HepG2 (cell line): ENCODE data around the gene GJC1. TPM values are rescaled to one million over a fixed set of nuclear protein-coding genes. Genes with fewer than 3 reads are reported as not detected.

ENCODE experiments used
- CEBPB ChIP-seq: IDR thresholded peaks from 2 replicates; pipeline ENCODE4 v1.6.1; 2011; ENCODE audit warnings: low read depth, low read length, improper control_type of control experiment, borderline replicate concordance
- FOSL2 ChIP-seq: sonication (generic); formaldehyde crosslinking; IDR thresholded peaks from 2 replicates; pipeline ENCODE4 v1.4.0; 2020; ENCODE audit warnings: missing genetic modification reagents
- GATAD2A ChIP-seq: IDR thresholded peaks from 2 replicates; pipeline ENCODE4 v1.6.1; 2016
- KLF9 ChIP-seq: IDR thresholded peaks from 2 replicates; pipeline ENCODE4 v1.6.1; 2016; ENCODE audit warnings: low read depth
- PBX2 ChIP-seq: IDR thresholded peaks from 2 replicates; pipeline ENCODE4 v1.6.1; 2016; ENCODE audit warnings: control low read depth
- RXRB ChIP-seq: IDR thresholded peaks from 2 replicates; pipeline ENCODE4 v1.6.1; 2016; ENCODE audit warnings: borderline replicate concordance, missing genetic modification reagents, missing compliant biosample characterization
- SMYD3 ChIP-seq: sonication (generic); formaldehyde crosslinking; IDR thresholded peaks from 2 replicates; pipeline ENCODE4 v1.8.1; 2023; ENCODE audit warnings: mild to moderate bottlenecking, missing genetic modification reagents
- XBP1 ChIP-seq: sonication (generic); formaldehyde crosslinking; IDR thresholded peaks from 2 replicates; pipeline ENCODE4 v1.5.0; 2020; ENCODE audit warnings: missing genetic modification reagents
- ZMYM4 ChIP-seq: sonication (generic); formaldehyde crosslinking; IDR thresholded peaks from 2 replicates; pipeline ENCODE4 v1.8.1; 2023; ENCODE audit warnings: mild to moderate bottlenecking, missing genetic modification reagents
- ZNF281 ChIP-seq: sonication (generic); formaldehyde crosslinking; IDR thresholded peaks from 2 replicates; pipeline ENCODE4 v1.4.0; 2020; ENCODE audit warnings: missing genetic modification reagents, borderline replicate concordance
- ZNF292 ChIP-seq: sonication (generic); formaldehyde crosslinking; IDR thresholded peaks from 2 replicates; pipeline ENCODE4 v1.8.1; 2022; ENCODE audit warnings: mild to moderate bottlenecking, low read depth, missing genetic modification reagents, borderline replicate concordance
- ZNF354B ChIP-seq: sonication (generic); formaldehyde crosslinking; IDR thresholded peaks from 2 replicates; pipeline ENCODE4 v1.8.0; 2022; ENCODE audit warnings: mild to moderate bottlenecking, missing genetic modification reagents
- ZNF792 ChIP-seq: IDR thresholded peaks from 2 replicates; pipeline ENCODE4 v1.6.1; 2016
- ZZZ3 ChIP-seq: sonication (generic); formaldehyde crosslinking; IDR thresholded peaks from 2 replicates; pipeline ENCODE4 v1.4.0; 2020; ENCODE audit warnings: missing genetic modification reagents, mild to moderate bottlenecking, borderline replicate concordance
- polyA plus RNA-seq, 8 experiments: library from polyadenylated mRNA; depleted of rRNA in 3 of 8; stranded (reverse) in 7 of 8; unstranded in 1 of 8; fragments of >200 nt; fragmentation: Illumina TruSeq in 4 of 8; extraction: Trizol in 4 of 8; gene quantifications; 2 replicates each; pipeline versions ENCODE4 v1.2.1 to v1.2.3, GENCODE V29; 2011 to 2016; ENCODE audit warnings: low read depth in 4 of 8, missing spikeins in 1 of 8, mixed read lengths in 1 of 8; ENCODE audit not compliant: insufficient read depth in 1 of 8
- total RNA-seq, 5 experiments: library from RNA; depleted of rRNA; stranded (reverse); fragments of >200 nt; fragmentation: Illumina TruSeq; extraction: Trizol; gene quantifications; 2 replicates each; pipeline ENCODE4 v1.2.3, GENCODE V29; 2016; ENCODE audit warnings: low read depth in 1 of 5
- TF ChIP-seq, protein P1 (sequence below): IDR thresholded peaks from 2 replicates; pipeline ENCODE4 v1.6.1; 2016; ENCODE audit warnings: mild to moderate bottlenecking, missing biosample characterization, missing genetic modification reagents
- TF ChIP-seq, protein P2 (sequence below): sonication (generic); formaldehyde crosslinking; IDR thresholded peaks from 2 replicates; pipeline ENCODE4 v1.4.0; 2020; ENCODE audit warnings: missing genetic modification reagents
- TF ChIP-seq, protein P3 (sequence below): sonication (generic); formaldehyde crosslinking; IDR thresholded peaks from 2 replicates; pipeline ENCODE4 v1.5.1; 2020; ENCODE audit warnings: mild to moderate bottlenecking, missing genetic modification reagents, borderline replicate concordance
- TF ChIP-seq, protein P4 (sequence below): sonication (generic); formaldehyde crosslinking; IDR thresholded peaks from 2 replicates; pipeline ENCODE4 v1.9.0; 2021; ENCODE audit warnings: missing genetic modification reagents, mild to moderate bottlenecking, borderline replicate concordance

GJC1 gene
- total and polyA plus RNA-seq, 2 of the 13 experiments (the other 11 are each of a cell fraction or from before 2014, with no cell fraction given): 1.7 TPM

- TF ChIP-seq ZZZ3 (0 out of 2 replicates have a peak, but pooled peaks have one; percentile 61), ZNF792 (no peak), PBX2 (peak; percentile 38; the same call in 1 of the 2 replicates), SMYD3 (no peak), ZNF281 (CRISPR knock-in tag) (peak; percentile 86), GATAD2A (CRISPR knock-in tag) (peak; percentile 66; the same call in 1 of the 2 replicates), ZNF354B (CRISPR knock-in tag) (no peak), RXRB (CRISPR knock-in tag) (peak; percentile 70; the same call in 1 of the 2 replicates), KLF9 (CRISPR knock-in tag) (no peak), CEBPB (peak; percentile 70; the same call in 1 of the 2 replicates), FOSL2 (CRISPR knock-in tag) (peak; percentile 27), ZNF292 (peak; percentile 49; the same call in 1 of the 2 replicates), XBP1 (no peak), ZMYM4 (CRISPR knock-in tag) (peak; percentile 58)
- TF ChIP-seq, protein P1, sequence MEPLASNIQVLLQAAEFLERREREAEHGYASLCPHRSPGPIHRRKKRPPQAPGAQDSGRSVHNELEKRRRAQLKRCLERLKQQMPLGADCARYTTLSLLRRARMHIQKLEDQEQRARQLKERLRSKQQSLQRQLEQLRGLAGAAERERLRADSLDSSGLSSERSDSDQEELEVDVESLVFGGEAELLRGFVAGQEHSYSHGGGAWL: no peak
- TF ChIP-seq, protein P2, sequence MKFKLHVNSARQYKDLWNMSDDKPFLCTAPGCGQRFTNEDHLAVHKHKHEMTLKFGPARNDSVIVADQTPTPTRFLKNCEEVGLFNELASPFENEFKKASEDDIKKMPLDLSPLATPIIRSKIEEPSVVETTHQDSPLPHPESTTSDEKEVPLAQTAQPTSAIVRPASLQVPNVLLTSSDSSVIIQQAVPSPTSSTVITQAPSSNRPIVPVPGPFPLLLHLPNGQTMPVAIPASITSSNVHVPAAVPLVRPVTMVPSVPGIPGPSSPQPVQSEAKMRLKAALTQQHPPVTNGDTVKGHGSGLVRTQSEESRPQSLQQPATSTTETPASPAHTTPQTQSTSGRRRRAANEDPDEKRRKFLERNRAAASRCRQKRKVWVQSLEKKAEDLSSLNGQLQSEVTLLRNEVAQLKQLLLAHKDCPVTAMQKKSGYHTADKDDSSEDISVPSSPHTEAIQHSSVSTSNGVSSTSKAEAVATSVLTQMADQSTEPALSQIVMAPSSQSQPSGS (CRISPR knock-in tag): 0 out of 2 replicates have a peak, but pooled peaks have one; percentile 20
- TF ChIP-seq, protein P3, sequence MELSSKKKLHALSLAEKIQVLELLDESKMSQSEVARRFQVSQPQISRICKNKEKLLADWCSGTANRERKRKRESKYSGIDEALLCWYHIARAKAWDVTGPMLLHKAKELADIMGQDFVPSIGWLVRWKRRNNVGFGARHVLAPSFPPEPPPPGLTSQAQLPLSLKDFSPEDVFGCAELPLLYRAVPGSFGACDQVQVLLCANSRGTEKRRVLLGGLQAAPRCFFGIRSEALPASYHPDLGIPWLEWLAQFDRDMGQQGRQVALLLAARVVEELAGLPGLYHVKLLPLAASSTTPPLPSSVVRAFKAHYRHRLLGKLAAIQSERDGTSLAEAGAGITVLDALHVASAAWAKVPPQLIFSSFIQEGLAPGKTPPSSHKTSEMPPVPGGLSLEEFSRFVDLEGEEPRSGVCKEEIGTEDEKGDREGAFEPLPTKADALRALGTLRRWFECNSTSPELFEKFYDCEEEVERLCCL (CRISPR knock-in tag): no peak
- TF ChIP-seq, protein P4, sequence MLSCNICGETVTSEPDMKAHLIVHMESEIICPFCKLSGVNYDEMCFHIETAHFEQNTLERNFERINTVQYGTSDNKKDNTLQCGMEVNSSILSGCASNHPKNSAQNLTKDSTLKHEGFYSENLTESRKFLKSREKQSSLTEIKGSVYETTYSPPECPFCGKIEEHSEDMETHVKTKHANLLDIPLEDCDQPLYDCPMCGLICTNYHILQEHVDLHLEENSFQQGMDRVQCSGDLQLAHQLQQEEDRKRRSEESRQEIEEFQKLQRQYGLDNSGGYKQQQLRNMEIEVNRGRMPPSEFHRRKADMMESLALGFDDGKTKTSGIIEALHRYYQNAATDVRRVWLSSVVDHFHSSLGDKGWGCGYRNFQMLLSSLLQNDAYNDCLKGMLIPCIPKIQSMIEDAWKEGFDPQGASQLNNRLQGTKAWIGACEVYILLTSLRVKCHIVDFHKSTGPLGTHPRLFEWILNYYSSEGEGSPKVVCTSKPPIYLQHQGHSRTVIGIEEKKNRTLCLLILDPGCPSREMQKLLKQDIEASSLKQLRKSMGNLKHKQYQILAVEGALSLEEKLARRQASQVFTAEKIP (CRISPR knock-in tag): no peak
Measured at GRCh38 chr17:44769647-44770084, 60.4 kb downstream of the GJC1 start (continued).
